ENCODE results near the gene TTC13. TPM values are rescaled to one million over a fixed set of nuclear protein-coding genes. Genes with fewer than 3 reads are reported as not detected.

Gene TTC13
- total and polyA plus RNA-seq, 10 of the 15 experiments (the other 5 are each of a cell fraction or from before 2014, with no cell fraction given): 5.8 to 30.8 (median 18.5) TPM

DNA sequence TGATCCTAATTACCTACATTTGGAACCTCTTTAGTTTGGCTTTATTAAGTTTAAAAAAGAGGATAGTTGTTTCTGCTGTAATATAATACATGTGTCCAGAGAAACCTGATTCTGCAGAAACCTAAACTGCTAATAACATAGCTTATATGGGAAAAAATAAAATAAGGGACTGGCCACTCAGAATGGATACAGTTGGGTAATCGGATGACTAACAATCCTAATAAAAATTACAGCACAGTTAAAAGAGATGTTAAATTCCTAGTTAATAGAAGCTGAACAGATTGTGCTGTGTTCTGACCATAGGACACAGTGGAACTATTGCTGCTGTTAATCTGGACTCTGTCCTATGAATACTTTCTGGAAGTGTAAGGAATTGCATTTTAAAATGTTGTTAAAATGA is 16.2 kb upstream of the TTC13 start:
- Histone ChIP-seq H2AFZ (ENCODE audit: control insufficient read depth, low read depth, low read length) (no peak overlapping the region), H3K27ac (ENCODE audit: control insufficient read depth, insufficient read depth) (no peak overlapping the region), H3K79me2 (ENCODE audit: control insufficient read depth, insufficient read depth, low read length) (no peaks in the 10 kb centered on the region), H3K4me2 (ENCODE audit: control insufficient read depth, insufficient read depth) (no peak overlapping the region), H3K27me3 (replicated peaks in 1 of 2; ENCODE audit: control insufficient read depth in 2 of 2, insufficient read depth in 2 of 2, low read length in 1 of 2) (no peaks in the 10 kb centered on the region), H3K9ac (ENCODE audit: control insufficient read depth, insufficient read depth, low read length) (no peak overlapping the region), H3K36me3 (ENCODE audit: control insufficient read depth in 2 of 2, insufficient read depth in 2 of 2, low read length in 1 of 2) (peaks cover 15 to 39% of the 10 kb centered on the region in 2 experiments), H3K4me1 (ENCODE audit: control insufficient read depth, insufficient read depth, low read length) (no peaks in the 10 kb centered on the region), H4K20me1 (ENCODE audit: control insufficient read depth, insufficient read depth) (no peaks in the 10 kb centered on the region), H3K9me3 (replicated peaks; ENCODE audit: control insufficient read depth, insufficient read depth, low read length) (no peaks in the 10 kb centered on the region), H3K4me3 (no peak overlapping the region)
- DNase-seq (ENCODE audit: low read depth, low spot score): no peak
- WGBS (ENCODE audit: insufficient coverage, insufficient replicate concordance, low lambda C conversion rate, missing lambda C conversion rate): 100% methylated on average over 1 of the region's 1 CpG
- ChIA-PET SMC1A (ENCODE audit: uncharacterized antibody, unreplicated experiment) (no interaction called here), POLR2A (interaction anchor here (0.7 kb wide), 1 partner anchor 1585 kb away, joined by 5 read pairs; no protein-coding TSS in a partner anchor), RAD21 (ENCODE audit: unreplicated experiment) (no interaction called here), CTCF (no interaction called here)
- intact Hi-C loops (cut with micrococcal nuclease; ENCODE audit: unreplicated experiment) (no loop called here), in situ Hi-C loops (cut with MboI) (no loop called here)
- BruUV-seq (replicated peaks): no TSS peak
- no peak for ATAC-seq
- FAIRE-seq: no peak
- TF ChIP-seq PRDM15 (CRISPR knock-in tag; IDR thresholded peaks at IDR 0.05) (no peak), SRF (IDR thresholded peaks at IDR 0.05; ENCODE audit: low read depth in 2 of 2, low read length in 2 of 2) (no peak), MEF2B (IDR thresholded peaks at IDR 0.05; ENCODE audit: partially characterized antibody, poor library complexity, severe bottlenecking) (no peak), RELB (IDR thresholded peaks at IDR 0.05; ENCODE audit: low read depth) (no peak)

Measured in GM12878 (cell line).